Omental fat pad (tissue), 4 donors: ENCODE data around the gene LLGL1. TPM values are rescaled to one million over a fixed set of nuclear protein-coding genes. Genes with fewer than 3 reads are reported as not detected.

Experiments used
- ATAC-seq: fragments of 150-250 bp; one replicate; pipeline ENCODE4 v1.9.1; 2016; ENCODE audit warnings: mild to moderate bottlenecking, moderate library complexity; ENCODE audit not compliant: low FRiP score
- DNase-seq: peaks from one replicate; pipeline ENCODE4 v3.0.0-alpha.2; 2019; ENCODE audit warnings: low spot score
- total RNA-seq, 4 donors: library from RNA; depleted of rRNA; stranded (reverse); fragments of >200 nt; gene quantifications; one replicate each; pipeline ENCODE4 v1.1.0, GENCODE V29; 2016
- TF ChIP-seq, protein P1 (sequence below), 3 donors: fragments of 450-650 bp; IDR thresholded peaks; one replicate each; pipeline ENCODE4 v1.5.1; 2016 to 2017; ENCODE audit warnings: antibody characterized with exemption in 3 of 3, mild to moderate bottlenecking in 3 of 3, moderate library complexity in 2 of 3

The LLGL1 gene
- total RNA-seq, 4 donors from 2014 or later, result 10.2 to 24.0 (median 13.2) TPM

GRCh38 chr17:18254888-18255649, 29.6 kb downstream of the LLGL1 start:
- DNase-seq (no peak), ATAC-seq (no peak)
- TF ChIP-seq, protein P1, sequence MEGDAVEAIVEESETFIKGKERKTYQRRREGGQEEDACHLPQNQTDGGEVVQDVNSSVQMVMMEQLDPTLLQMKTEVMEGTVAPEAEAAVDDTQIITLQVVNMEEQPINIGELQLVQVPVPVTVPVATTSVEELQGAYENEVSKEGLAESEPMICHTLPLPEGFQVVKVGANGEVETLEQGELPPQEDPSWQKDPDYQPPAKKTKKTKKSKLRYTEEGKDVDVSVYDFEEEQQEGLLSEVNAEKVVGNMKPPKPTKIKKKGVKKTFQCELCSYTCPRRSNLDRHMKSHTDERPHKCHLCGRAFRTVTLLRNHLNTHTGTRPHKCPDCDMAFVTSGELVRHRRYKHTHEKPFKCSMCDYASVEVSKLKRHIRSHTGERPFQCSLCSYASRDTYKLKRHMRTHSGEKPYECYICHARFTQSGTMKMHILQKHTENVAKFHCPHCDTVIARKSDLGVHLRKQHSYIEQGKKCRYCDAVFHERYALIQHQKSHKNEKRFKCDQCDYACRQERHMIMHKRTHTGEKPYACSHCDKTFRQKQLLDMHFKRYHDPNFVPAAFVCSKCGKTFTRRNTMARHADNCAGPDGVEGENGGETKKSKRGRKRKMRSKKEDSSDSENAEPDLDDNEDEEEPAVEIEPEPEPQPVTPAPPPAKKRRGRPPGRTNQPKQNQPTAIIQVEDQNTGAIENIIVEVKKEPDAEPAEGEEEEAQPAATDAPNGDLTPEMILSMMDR (IDR thresholded peaks at IDR 0.05), result no peak

DNA sequence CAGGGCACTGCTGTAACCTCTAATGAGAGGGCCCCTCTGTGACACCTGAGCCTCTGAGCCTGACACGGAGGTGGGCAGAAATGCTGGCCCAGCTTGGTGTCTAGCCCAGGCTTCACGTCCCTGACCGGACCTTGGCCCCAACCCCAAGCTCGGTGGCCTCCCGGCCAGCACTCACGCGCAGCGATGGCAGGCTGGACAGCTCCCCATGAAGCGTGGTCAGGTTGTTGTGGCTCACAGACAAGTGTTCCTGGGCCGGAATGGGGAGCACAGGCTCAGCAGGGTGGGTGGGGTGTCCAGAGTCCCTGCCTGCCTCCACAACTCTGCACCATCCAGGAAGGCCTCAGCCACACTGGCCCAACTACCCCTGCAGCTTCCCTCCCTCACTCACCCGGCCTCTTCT, 30.9 kb downstream of the LLGL1 start:
- TF ChIP-seq, protein P1 (IDR thresholded peaks at IDR 0.05), result no peak
- ATAC-seq (no peak), DNase-seq (no peak)

DNA sequence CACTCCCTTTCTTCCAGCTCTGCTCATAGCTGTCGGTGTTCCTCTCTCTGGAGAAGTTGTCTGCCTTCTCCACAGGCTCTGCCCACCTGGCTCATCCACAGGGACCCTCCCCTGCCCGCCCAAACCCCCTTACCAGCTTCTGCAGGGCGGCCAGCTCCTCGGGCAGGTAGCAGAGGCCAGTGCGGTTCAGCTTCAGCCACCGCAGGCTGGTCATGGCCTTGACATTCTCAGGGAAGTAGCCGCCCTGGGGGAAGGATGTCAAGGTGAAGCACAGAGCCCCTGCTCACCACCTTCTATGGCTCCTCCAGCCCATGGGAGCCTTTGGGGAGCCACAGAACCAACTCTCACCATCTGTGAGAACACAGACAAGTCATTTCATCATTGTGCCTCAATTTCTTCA, 31.3 kb downstream of the LLGL1 start:
- TF ChIP-seq, protein P1 (IDR thresholded peaks at IDR 0.05), result no peak
- DNase-seq (no peak), ATAC-seq (no peak)

GRCh38 chr17:18257268-18257981, 32.0 kb downstream of the LLGL1 start:
- DNase-seq (peak; percentile 41), ATAC-seq (peak; percentile 8)
- TF ChIP-seq, protein P1 (IDR thresholded peaks at IDR 0.05), result no peak

DNA sequence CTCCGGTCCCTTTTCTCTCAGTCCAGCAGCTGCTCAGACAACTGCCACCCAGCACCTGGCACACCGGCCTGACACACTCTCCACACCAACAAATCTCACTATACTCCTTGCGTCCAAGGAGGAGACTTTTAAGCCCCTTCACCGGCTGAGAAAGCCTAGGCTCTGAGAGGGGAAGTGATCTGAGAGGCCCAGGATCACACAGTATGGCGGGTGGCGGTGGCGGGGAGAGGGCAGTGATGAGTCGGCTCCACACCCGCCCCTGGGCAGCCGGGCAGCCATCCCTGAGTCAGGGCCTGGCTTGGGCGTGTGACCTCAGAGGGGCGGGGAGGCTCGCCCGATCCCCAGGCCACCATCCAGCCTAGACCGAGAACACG, 32.5 kb downstream of the LLGL1 start:
- TF ChIP-seq, protein P1 (IDR thresholded peaks at IDR 0.05), result no peak
- ATAC-seq (peak; percentile 76), DNase-seq (peak; percentile 52)

DNA sequence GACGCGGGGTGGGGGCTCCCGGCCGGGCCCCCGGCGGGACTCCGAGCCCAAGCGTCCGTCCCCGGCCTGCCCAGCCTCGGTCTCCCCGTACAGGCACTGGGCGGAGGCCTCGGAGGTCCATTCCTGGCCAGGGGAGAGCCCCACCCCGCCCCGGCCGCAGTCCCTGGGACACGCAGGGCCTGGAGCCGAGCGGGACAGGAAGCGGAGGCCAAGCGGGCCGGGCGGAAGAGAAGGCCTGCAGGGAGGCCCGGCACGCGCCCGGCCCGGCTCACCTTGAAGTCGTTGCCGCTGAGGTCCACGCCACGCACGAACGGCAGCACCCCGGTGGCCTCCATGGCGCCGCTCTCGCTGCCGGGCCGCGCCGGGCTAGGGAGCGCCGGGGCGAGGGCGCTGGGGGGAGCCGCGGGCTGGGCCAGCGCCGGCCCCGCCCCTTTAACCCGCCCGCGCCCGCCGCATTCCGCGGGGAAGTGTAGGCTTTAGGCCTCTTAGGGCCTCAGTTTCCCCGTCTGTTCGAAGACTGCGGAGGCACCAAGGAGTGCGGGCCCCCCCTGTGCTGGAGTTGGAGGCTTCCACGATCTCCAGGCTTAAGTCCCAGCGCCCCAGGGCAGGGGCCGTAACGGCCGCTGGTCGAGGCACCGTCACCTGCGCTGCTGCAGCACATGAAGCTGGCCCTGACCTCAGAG, 33.1 kb downstream of the LLGL1 start, which contains the start of gene FLII:
Gene FLII, minus strand, starts transcription at position 383 of the 683 bp plus-strand sequence. Its CDS starts 48 bp downstream, at position 335.
- TF ChIP-seq, protein P1 (IDR thresholded peaks at IDR 0.05), result no peak
- ATAC-seq, result peak; percentile 50
- no peak for DNase-seq
